Measurements from ENCODE around the gene ZC4H2.
"Not testable (repeated sequence)": the region's sequence is repeated elsewhere in the genome, so short reads cannot be mapped to it uniquely, and the experiment has no call there.

ZC4H2 gene

GRCh38 chrX:64885850-64886249 is 90.4 kb downstream of the ZC4H2 start:
- peak; percentile 27 for TF ChIP-seq CTCF (conservative IDR thresholded peaks at IDR 0.05; ENCODE audit: low read depth)
- CTCF ChIA-PET: no interaction called here
- POLR2A ChIA-PET (ENCODE audit: low non-redundant PET): no interaction called here
- no peak overlapping the region for H3K27ac ChIP-seq
- no peak for DNase-seq (ENCODE audit: low spot score)

- H3K27ac ChIP-seq; DNase-seq (ENCODE audit: low spot score); POLR2A ChIA-PET (ENCODE audit: low non-redundant PET); CTCF ChIA-PET: not testable (repeated sequence)
These were observed 97.5 kb downstream of the ZC4H2 start for GRCh38 chrX:64878709-64879108.

GRCh38 chrX:64867217-64867616 is 109.0 kb downstream of the ZC4H2 start:
- ChIA-PET CTCF (no interaction called here), POLR2A (ENCODE audit: low non-redundant PET) (no interaction called here)
- no peak overlapping the region for H3K27ac ChIP-seq
- TF ChIP-seq CTCF (conservative IDR thresholded peaks at IDR 0.05; ENCODE audit: low read depth): no peak
- no peak for DNase-seq (ENCODE audit: low spot score)
